Occipital lobe (tissue), 2 donors: Measurements from ENCODE around the gene LATS2. TPM values are rescaled to one million over a fixed set of nuclear protein-coding genes. Genes with fewer than 3 reads are reported as not detected.
"Not testable (repeated sequence)": the region's sequence is repeated elsewhere in the genome, so short reads cannot be mapped to it uniquely, and the experiment has no call there.

ENCODE experiments used
- DNase-seq: peaks from one replicate; lab custom pipeline; 2025; lab: John Stamatoyannopoulos, UW
- total RNA-seq: library from RNA; depleted of rRNA; stranded (reverse); fragments of >200 nt; gene quantifications from one replicate; pipeline ENCODE4 v1.2.3, GENCODE V29; 2014

The LATS2 gene
- total RNA-seq, 1 donor from 2014 or later, result 2.2 TPM

GRCh38 chr13:21075379-21076249 lies 14.2 kb upstream of the LATS2 start:
- no peak for DNase-seq

GRCh38 chr13:21075011-21075378 lies 13.6 kb upstream of the LATS2 start:
- DNase-seq, result no peak

DNA sequence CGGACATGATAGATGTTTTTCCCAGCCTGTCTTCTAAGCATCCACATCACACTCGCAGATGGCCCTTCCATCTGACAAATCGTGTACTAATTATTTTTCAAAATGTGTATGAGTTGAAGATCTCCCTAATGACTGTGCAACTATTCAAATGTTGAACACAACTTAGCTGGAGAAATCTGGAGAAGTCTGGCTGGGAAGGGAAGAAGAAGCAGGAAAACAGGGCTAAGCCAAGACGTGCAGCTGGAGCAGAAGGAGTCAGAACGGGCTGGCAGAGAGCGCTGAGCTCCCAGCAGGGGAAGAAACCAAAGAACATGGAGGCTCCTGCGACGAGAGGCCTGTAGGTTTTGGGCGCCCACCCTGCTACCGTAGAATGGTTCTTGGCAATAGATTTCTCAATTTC lies 13.2 kb upstream of the LATS2 start:
- no peak for DNase-seq

DNA sequence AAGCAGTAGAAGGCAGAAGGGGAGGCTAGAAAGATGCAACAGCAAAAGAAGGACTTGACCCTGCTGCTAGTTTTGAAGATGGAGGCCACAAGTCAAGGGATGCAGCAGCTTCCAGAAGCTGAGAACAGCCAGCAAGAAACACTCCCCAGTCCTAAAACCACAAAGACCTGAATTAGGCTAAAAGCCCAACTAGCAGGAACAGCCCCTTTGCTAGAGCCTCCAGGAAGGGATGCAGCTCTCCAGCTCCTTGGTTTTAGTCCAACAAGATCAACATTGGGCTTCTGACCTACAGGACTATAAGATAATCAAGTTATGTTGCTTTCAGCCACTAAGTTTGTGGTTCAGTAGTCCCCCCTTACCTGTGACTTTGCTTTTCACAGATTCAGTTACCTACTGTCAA lies 10.5 kb upstream of the LATS2 start:
- DNase-seq, result no peak

- DNase-seq, result no peak
Measured at GRCh38 chr13:21071015-21071414, 9.6 kb upstream of the LATS2 start.

DNA sequence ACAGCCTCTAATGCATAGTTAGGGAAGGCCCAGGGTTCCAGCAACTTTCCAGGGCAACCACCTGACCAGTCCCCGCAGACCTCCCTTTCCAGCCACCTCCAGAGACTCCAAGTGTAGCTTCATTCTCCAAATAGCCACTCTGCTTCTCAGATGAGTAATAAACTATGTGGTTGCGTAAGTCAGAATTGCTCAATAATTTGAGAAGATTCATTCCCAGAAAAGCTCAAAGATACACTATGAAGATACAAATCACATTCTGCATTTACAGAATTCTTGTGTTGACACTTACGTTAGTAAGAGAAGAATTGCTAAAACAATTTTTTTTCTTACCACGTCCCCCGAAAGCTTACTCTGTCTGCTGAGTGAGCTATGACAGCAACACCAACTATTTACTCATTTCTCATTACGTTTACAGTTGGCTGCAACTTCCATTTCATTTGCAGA lies 8.2 kb upstream of the LATS2 start:
- no peak for DNase-seq

DNA sequence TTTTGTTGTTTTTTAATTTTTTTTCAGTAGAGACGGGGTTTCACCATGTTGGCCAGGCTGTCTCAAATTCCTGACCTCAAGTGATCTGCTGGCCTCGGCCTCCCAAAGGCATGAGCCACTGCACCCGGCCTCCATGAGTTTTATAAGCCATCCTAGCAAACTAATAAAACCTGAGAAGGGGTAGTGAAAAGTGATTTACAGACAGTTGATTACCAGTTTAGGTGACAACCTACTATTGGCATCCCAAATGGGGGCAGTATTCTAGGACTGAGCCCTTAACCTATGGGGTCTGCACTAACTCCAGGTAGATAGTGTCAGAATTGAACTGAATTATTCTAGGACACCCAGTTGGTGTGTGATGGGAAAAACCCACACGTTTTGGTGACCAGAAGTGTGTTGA lies 6.5 kb upstream of the LATS2 start:
- DNase-seq, result no peak

DNA sequence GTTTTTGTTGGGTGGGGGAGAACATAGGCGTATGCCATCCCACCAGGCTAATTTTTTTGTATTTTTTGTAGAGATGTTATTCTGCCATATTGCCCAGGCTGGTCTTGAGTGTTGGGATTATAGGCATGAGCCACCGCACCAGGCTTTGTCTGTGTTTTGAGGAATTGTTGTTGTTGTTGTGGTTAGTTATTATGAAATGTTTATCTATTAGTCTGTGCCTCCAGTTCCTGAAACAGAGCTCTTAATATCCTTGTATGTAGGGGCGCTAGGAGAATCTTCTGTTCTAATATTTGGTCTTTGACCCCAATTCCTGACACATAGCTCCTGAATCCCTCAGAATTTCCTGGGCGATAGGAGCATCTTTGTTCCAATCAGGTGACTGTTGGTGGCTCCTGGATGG lies 5.6 kb upstream of the LATS2 start:
- DNase-seq, result no peak

DNA sequence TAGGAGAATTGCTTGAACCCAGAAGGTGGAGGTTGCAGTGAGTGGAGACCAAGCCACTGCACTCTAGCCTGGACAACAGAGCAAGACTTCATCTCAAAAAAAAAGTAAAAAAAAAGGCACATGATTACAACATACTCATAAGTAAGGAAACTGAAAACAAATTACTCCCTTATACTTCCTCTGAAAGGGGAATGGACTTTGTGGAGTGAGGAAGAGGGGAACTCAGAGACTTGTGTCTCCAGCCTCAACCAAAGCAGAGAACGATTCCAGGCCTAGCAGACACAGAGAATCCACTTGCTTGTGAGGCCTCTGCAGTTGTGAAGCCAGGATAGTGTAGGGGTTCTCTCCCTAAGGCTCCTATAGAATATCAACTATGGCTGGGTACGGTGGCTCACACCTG lies 4.3 kb upstream of the LATS2 start:
- DNase-seq, result no peak

- DNase-seq, result no peak
Measured at GRCh38 chr13:21063031-21063430, 1.6 kb upstream of the LATS2 start.

GRCh38 chr13:21060338-21061028 lies 903 bp downstream of the LATS2 start:
- DNase-seq, result no peak

DNA sequence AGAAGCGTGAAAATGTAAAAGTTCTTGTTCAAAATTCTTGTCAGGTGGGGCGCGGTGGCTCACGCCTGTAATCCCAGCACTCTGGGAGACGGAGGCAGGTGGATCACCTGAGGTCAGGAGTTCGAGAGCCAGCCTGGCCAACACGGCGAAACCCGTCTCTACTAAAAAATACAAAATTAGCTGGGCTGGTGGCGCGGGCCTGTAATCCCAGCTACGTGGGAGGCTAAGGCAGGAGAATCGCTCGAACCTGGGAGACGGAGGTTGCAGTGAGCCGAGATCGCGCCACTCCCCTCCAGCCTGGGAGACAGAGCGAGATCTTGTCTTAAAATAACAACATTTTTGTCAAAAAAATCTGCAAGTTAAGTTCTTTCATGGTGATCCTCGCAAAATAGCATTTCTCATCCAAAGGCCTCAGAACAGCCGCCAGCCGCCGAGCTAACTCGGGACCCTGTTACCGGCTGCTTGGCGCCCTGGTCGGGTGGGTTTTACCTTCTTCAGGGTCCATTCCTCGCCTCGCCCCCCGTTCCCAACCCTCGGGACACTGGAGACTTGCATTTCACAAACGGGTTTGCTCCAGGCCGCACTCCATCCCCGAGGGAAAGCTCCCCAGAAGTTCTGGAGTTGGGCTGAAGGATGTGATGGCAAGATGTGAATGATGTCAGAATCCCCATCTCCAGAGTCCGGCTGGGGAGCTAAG lies 1.6 kb downstream of the LATS2 start:
- no peak for DNase-seq

- no peak for DNase-seq
Measured at GRCh38 chr13:21058361-21058760, 3.0 kb downstream of the LATS2 start.

GRCh38 chr13:21055511-21056045 lies 5.8 kb downstream of the LATS2 start:
- DNase-seq, result no peak

DNA sequence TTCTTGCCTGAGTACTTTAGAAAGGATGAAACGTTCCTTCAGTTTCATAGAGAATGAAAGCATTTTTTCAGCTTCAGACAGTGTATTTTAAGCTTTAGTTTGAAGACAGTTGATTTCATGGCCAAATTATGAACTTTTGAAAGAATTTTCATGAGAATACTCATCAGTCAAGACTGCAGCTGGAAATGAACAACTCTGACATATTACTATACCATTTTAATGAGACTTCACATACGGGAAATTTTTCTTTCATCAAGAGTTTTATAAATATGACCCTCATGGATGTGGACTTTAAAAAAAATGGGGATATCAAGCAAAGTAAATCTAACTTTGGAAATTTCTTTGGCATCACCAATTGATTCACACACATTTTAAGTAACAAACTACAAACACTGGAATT lies 6.4 kb downstream of the LATS2 start:
- no peak for DNase-seq

- DNase-seq, result no peak
Measured at GRCh38 chr13:21054313-21054712, 7.1 kb downstream of the LATS2 start.

- DNase-seq, result no peak
Measured at GRCh38 chr13:21053231-21053630, 8.2 kb downstream of the LATS2 start.

DNA sequence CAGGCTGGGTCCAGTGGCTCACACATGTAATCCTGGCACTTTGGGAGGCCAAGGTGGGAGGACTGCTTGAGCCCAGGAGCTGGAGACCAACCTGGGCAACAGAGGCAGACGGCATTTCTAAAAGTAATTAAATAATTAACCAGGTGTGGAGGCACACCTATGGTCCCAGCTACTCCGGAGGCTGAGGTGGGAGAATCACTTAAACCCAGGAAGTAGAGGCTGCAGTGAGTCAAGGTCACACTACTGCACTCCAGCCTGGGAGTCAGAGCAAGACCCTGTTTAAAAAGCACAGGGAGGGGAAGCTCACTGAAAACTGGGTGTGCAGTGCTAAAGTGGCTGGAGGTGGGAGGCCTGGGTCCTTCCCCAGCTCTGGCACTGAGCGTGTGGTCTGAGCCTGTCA lies 9.7 kb downstream of the LATS2 start:
- DNase-seq, result no peak

DNA sequence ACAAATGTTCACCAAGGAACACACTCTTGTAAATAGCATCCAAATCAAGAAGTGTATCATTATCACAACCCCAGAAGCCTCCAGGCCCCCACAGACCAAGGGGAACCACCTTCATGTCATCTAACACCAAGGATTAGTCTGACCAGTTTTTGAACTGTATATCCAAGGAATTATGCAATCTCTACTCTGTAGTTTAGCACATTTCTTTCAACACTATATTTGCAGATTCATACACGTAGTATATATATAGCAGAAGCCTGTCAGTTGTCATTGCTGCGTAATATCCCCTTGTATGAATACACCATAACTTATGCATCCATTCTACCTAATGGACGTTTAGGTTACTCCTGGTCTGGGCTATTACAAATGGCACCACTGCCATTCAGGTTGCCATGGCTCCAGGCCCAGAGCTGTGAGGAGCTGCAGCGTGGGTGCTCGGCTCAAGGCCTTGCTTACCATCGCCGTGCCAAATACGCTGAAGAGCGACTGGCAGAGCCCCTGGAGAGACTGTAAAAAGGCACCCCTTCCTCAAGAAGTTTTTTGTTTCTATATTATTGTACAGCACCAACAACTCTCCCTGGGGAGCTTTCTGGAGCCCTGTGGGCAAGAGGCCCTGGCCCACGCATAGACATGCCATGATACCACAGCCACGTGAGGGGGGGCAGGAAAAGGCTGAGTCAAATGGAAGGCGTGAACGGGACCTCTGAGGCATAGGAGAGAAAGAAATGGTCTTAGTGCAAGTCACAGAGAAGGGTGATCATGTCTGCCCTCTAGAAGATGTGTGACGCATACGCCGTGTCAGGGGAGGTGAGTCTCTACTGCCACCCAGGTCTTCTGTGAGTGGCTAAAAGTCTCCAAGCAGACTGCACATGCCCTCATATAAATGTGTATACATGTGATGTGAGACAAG lies 10.8 kb downstream of the LATS2 start:
- no peak for DNase-seq

DNA sequence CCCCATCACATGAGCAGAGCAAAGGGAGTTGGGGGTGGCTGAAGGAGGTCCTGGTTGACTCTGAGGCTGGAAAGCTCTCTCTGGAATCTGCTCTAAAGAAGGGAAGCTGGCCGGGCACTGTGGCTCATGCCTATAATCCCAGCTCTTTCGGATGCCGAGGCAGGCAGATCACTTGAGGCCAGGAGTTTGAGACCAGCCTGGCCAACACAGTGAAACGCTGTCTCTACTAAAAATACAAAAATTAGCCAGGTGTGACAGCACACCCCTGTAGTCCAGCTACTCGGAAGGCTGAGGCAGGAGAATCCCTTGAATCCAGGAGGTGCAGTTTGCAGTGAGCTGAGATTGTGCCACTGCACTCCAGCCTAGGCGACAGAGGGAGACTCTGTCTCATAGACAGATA lies 11.7 kb downstream of the LATS2 start:
- not testable (repeated sequence) for DNase-seq
